HepG2 (cell line): ENCODE results near the gene ZNF444. TPM values are rescaled to one million over a fixed set of nuclear protein-coding genes. Genes with fewer than 3 reads are reported as not detected.

Source experiments
- ATAC-seq: fragments of 200-7000 bp; cut with Tn5 transposase; 3 replicates; pipeline ENCODE4 v1.9.1; 2020; ENCODE audit warnings: mild to moderate bottlenecking, moderate library complexity
- BruUV-seq: library from RNA; stranded (reverse); fragments of 400-500 nt; replicated peaks from 2 replicates; lab custom pipeline; 2021; lab: Mats Ljungman, UMichigan
- CTCF ChIA-PET: fragments of 300-600 bp; formaldehyde crosslinking; extraction: SDS; loops from one replicate; lab custom pipeline; 2021; ENCODE audit warnings: low total read pairs, inconsistent platforms, low intra/inter-chr PET ratio; lab: Yijun Ruan, JAX
- POLR2A ChIA-PET: fragments of 350-600 bp; sonication (Branson Sonifier 250); formaldehyde crosslinking; loops from one replicate; lab custom pipeline; 2020; ENCODE audit warnings: antibody characterized with exemption, inconsistent platforms; lab: Yijun Ruan, JAX
- DNase-seq: peaks from one replicate; pipeline ENCODE4 v3.0.0-alpha.2; 2015; ENCODE audit warnings: low spot score
- FAIRE-seq: peaks from 3 replicates; lab custom pipeline; 2011; peaks lifted over from hg19 to GRCh38; lab: Jason Lieb, UNC
- H2AFZ ChIP-seq: one replicate; pipeline ENCODE4 v1.6.1; 2011; ENCODE audit warnings: low read length, inconsistent platforms
- H3K27ac ChIP-seq: fragments of 300-600 bp; 3 replicates; pipeline ENCODE4 v1.8.0; 2011; ENCODE audit warnings: mixed run types, mild to moderate bottlenecking, mixed read lengths, low read length, inconsistent platforms; ENCODE audit not compliant: insufficient read depth; ENCODE audit errors: extremely low read length
- H3K27me3 ChIP-seq, 2 experiments: fragments of 200-600 bp in 1 of 2; 2 replicates in 1 of 2; 3 replicates in 1 of 2; pipeline versions ENCODE4 v1.6.0 to v1.8.0; 2011; ENCODE audit warnings: low read length in 2 of 2, mild to moderate bottlenecking in 2 of 2, moderate library complexity in 2 of 2, inconsistent platforms in 1 of 2; ENCODE audit not compliant: insufficient read depth in 2 of 2, control insufficient read depth in 1 of 2
- H3K36me3 ChIP-seq, 2 experiments: fragments of 200-600 bp in 1 of 2; replicated peaks in 1 of 2; 2 replicates in 1 of 2; 3 replicates in 1 of 2; pipeline versions ENCODE4 v1.5.1 to v1.8.0; 2011; ENCODE audit warnings: low read length in 2 of 2, inconsistent platforms in 1 of 2; ENCODE audit not compliant: insufficient read depth in 2 of 2, control insufficient read depth in 1 of 2
- H3K4me1 ChIP-seq: 2 replicates; pipeline ENCODE4 v1.5.1; 2012; ENCODE audit warnings: low read length, inconsistent platforms; ENCODE audit not compliant: insufficient read depth
- H3K4me2 ChIP-seq: 2 replicates; pipeline ENCODE4 v1.6.0; 2011; ENCODE audit warnings: low read depth, low read length, inconsistent platforms
- H3K4me3 ChIP-seq, 3 experiments: fragments of 200-600 bp in 1 of 3; sonication (generic), shearing (Covaris generic) in 1 of 3; replicated peaks in 1 of 3; 2 replicates each; pipeline ENCODE4 v1.5.1; 2011 to 2016; ENCODE audit warnings: low read length in 3 of 3, inconsistent platforms in 2 of 3, low read depth in 2 of 3, mild to moderate bottlenecking in 2 of 3, control low read depth in 1 of 3, mixed read lengths in 1 of 3; ENCODE audit not compliant: insufficient read depth in 1 of 3
- H3K79me2 ChIP-seq: one replicate; pipeline ENCODE4 v1.6.1; 2011; ENCODE audit warnings: low read length, inconsistent platforms; ENCODE audit not compliant: insufficient read depth
- H3K9ac ChIP-seq: 2 replicates; pipeline ENCODE4 v1.6.0; 2011; ENCODE audit warnings: mild to moderate bottlenecking, low read depth, low read length, inconsistent platforms; ENCODE audit not compliant: insufficient read depth
- H3K9me3 ChIP-seq: 2 replicates; pipeline ENCODE4 v1.5.1; 2012; ENCODE audit warnings: mild to moderate bottlenecking, low read length
- H4K20me1 ChIP-seq: 2 replicates; pipeline ENCODE4 v1.6.0; 2011; ENCODE audit warnings: inconsistent platforms, mild to moderate bottlenecking, low read length, moderate library complexity; ENCODE audit not compliant: insufficient read depth
- HHEX ChIP-seq: IDR thresholded peaks from 2 replicates; pipeline ENCODE4 v1.6.1; 2016; ENCODE audit warnings: control low read depth
- HINFP ChIP-seq: sonication (generic); formaldehyde crosslinking; IDR thresholded peaks from 2 replicates; pipeline ENCODE4 v1.4.0; 2020; ENCODE audit warnings: low read depth, mild to moderate bottlenecking, missing genetic modification reagents
- THAP8 ChIP-seq: sonication (generic); formaldehyde crosslinking; IDR thresholded peaks from 2 replicates; pipeline ENCODE4 v1.5.1; 2020; ENCODE audit warnings: missing genetic modification reagents, mild to moderate bottlenecking, borderline replicate concordance
- ZGPAT ChIP-seq: IDR thresholded peaks from 2 replicates; pipeline ENCODE4 v1.6.1; 2016; ENCODE audit warnings: mild to moderate bottlenecking
- WGBS: methylation state at CpG from one replicate; pipeline ENCODE4 v1.1.6; 2017; ENCODE audit warnings: low lambda C conversion rate; 5-methylcytosine and 5-hydroxymethylcytosine counted together
- in situ Hi-C: cut with HindIII; loops from 2 replicates; pipeline ENCODE4 v1.10.0; 2017; ENCODE audit warnings: low pct_unique_long_range_greater_than_20kb; ENCODE audit not compliant: extremely low pct_ligation_motif_present
- intact Hi-C: fragments of 100-400 bp; cut with micrococcal nuclease; formaldehyde crosslinking; loops from one replicate; pipeline ENCODE4 v1.10.0; 2022; ENCODE audit not compliant: unreplicated experiment
- polyA plus RNA-seq, 8 experiments: library from polyadenylated mRNA; depleted of rRNA in 3 of 8; stranded (reverse) in 7 of 8; unstranded in 1 of 8; fragments of >200 nt; fragmentation: Illumina TruSeq in 4 of 8; extraction: Trizol in 4 of 8; gene quantifications; 2 replicates each; pipeline versions ENCODE4 v1.2.1 to v1.2.3, GENCODE V29; 2011 to 2016; ENCODE audit warnings: low read depth in 4 of 8, missing spikeins in 1 of 8, mixed read lengths in 1 of 8; ENCODE audit not compliant: insufficient read depth in 1 of 8
- total RNA-seq, 5 experiments: library from RNA; depleted of rRNA; stranded (reverse); fragments of >200 nt; fragmentation: Illumina TruSeq; extraction: Trizol; gene quantifications; 2 replicates each; pipeline ENCODE4 v1.2.3, GENCODE V29; 2016; ENCODE audit warnings: low read depth in 1 of 5

The ZNF444 gene
- total and polyA plus RNA-seq, 2 of the 13 experiments (the other 11 are each of a cell fraction or from before 2014, with no cell fraction given), result 27.4 to 30.3 TPM

GRCh38 chr19:56137405-56137804, 3.7 kb upstream of the ZNF444 start:
- Histone ChIP-seq H3K27me3 (no peaks in the 10 kb centered on the region; a peak in 1 of 5 replicates), H3K36me3 (no peaks in the 10 kb centered on the region), H4K20me1 (no peaks in the 10 kb centered on the region), H3K9me3 (no peaks in the 10 kb centered on the region), H3K9ac (no peak overlapping the region), H2AFZ (no peak overlapping the region), H3K27ac (peak overlapping the region; percentile 34), H3K79me2 (peaks cover under 1% of the 10 kb centered on the region), H3K4me1 (peaks cover 60% of the 10 kb centered on the region), H3K4me2 (no peak overlapping the region), H3K4me3 (no peak overlapping the region)
- no peak for FAIRE-seq
- ATAC-seq, result no peak
- WGBS, result 83% methylated on average over 6 of the region's 6 CpGs
- in situ Hi-C loops (no loop called here), intact Hi-C loops (no loop called here)
- CTCF ChIA-PET, result no interaction called here
- TF ChIP-seq HINFP (CRISPR knock-in tag) (no peak), ZGPAT (CRISPR knock-in tag) (0 out of 2 replicates have a peak, but pooled peaks have one; percentile 12), HHEX (CRISPR knock-in tag) (no peak), THAP8 (CRISPR knock-in tag) (no peak)
- BruUV-seq, result no TSS peak
- no peak for DNase-seq
- POLR2A ChIA-PET, result interaction anchor here (1.2 to 2.7 kb wide), 6 partner anchors 10 to 27 kb away, joined by 3 to 15 read pairs (median 8); partner anchors contain the start of gene ZNF787
